ENCODE data around the gene ACAD9.

GRCh38 chr3:128933213-128933921 lies 53.9 kb downstream of the ACAD9 start:
- TF ChIP-seq CTCF (IDR thresholded peaks at IDR 0.05; ENCODE audit: insufficient read depth, low read length, poor library complexity, severe bottlenecking) (no peak), EZH2phosphoT487 (conservative IDR thresholded peaks at IDR 0.05; ENCODE audit: low read length) (no peak)
